ENCODE measurements around the gene NAA15. TPM values are rescaled to one million over a fixed set of nuclear protein-coding genes. Genes with fewer than 3 reads are reported as not detected.

Gene NAA15
- total and polyA plus RNA-seq, 2 of the 8 experiments (the other 6 are each of a cell fraction or from before 2014, with no cell fraction given), result 9.7 to 124 TPM

GRCh38 chr4:139386421-139386820 is 85.1 kb downstream of the NAA15 start:
- Histone ChIP-seq H3K4ac (replicated peaks; ENCODE audit: insufficient read length, low read depth, low read length) (no peak overlapping the region), H2BK15ac (ENCODE audit: low read length) (no peak overlapping the region), H4K5ac (ENCODE audit: insufficient read length, low read depth, low read length) (no peak overlapping the region), H4K8ac (ENCODE audit: extremely low read depth, insufficient read depth, low read length) (no peak overlapping the region), H3K9me3 (ENCODE audit: insufficient read depth in 2 of 2, low read depth in 1 of 2, low read length in 1 of 2) (no peaks in the 10 kb centered on the region), H3K27me3 (replicated peaks in 1 of 4; ENCODE audit: control insufficient read depth in 3 of 4, extremely low read depth in 1 of 4, insufficient read depth in 3 of 4, low read length in 3 of 4) (no peaks in the 10 kb centered on the region), H3K9ac (replicated peaks in 1 of 4; ENCODE audit: extremely low read depth in 1 of 4, low read depth in 3 of 4, low read length in 3 of 4) (no peak overlapping the region), H4K20me1 (replicated peaks in 1 of 2; ENCODE audit: control insufficient read depth in 1 of 2, insufficient read depth in 2 of 2, low read length in 2 of 2) (no peaks in the 10 kb centered on the region), H2AK5ac (ENCODE audit: low read depth, low read length) (no peak overlapping the region), H3K4me3 (ENCODE audit: extremely low read depth in 1 of 4, insufficient read depth in 2 of 4, low read depth in 3 of 4, low read length in 4 of 4) (no peak overlapping the region), H2AFZ (ENCODE audit: low read length) (no peak overlapping the region), H2BK12ac (ENCODE audit: low read depth, low read length) (no peak overlapping the region), H2BK120ac (replicated peaks; ENCODE audit: low read depth, low read length) (no peak overlapping the region), H3K4me2 (ENCODE audit: insufficient read depth in 1 of 2, low read depth in 2 of 2, low read length in 2 of 2) (no peak overlapping the region), H2BK20ac (ENCODE audit: low read length) (no peak overlapping the region), H3K56ac (replicated peaks; ENCODE audit: insufficient read length, low read depth, low read length) (no peak overlapping the region), H3K14ac (ENCODE audit: insufficient read length) (no peak overlapping the region), H3K79me1 (ENCODE audit: low read depth, low read length) (no peaks in the 10 kb centered on the region), H3K79me2 (ENCODE audit: control insufficient read depth in 1 of 2, insufficient read depth in 2 of 2, low read length in 2 of 2) (no peaks in the 10 kb centered on the region), H3K18ac (ENCODE audit: extremely low read depth, low read length) (no peak overlapping the region), H3K23ac (ENCODE audit: insufficient read length) (no peak overlapping the region), H4K91ac (replicated peaks; ENCODE audit: insufficient read length, low read length) (no peak overlapping the region), H3K27ac (ENCODE audit: low read depth, low read length) (no peak overlapping the region), H3K36me3 (ENCODE audit: control insufficient read depth in 2 of 4, insufficient read depth in 4 of 4, low read length in 3 of 4) (peaks cover 0 to 69% (median 27%) of the 10 kb centered on the region in 4 experiments; a peak in 7 of 8 replicates), H2BK5ac (ENCODE audit: low read depth, low read length) (no peak overlapping the region), H3K4me1 (replicated peaks in 1 of 4; ENCODE audit: control insufficient read depth in 3 of 4, insufficient read depth in 4 of 4, low read length in 3 of 4) (no peaks in the 10 kb centered on the region), H3K23me2 (ENCODE audit: low read depth, low read length) (no peaks in the 10 kb centered on the region)
- DNase-seq (ENCODE audit: low read depth in 1 of 2, low spot score in 2 of 2), result no peak
- no peak for FAIRE-seq
- 91% methylated on average over 4 of the region's 4 CpGs; no CpG with 5 or more reads in 1 of the 2 experiments for WGBS, 2 experiments (ENCODE audit: extremely low coverage in 1 of 2, insufficient coverage in 1 of 2, insufficient read length in 1 of 2, insufficient replicate concordance in 2 of 2, low coverage in 1 of 2, low lambda C conversion rate in 2 of 2, missing lambda C conversion rate in 1 of 2)
- ChIA-PET CTCF (ENCODE audit: partially characterized antibody) (interaction anchor here (1.1 kb wide), 1 partner anchor 11 kb away, joined by 3 read pairs; no protein-coding TSS in a partner anchor), POLR2A (ENCODE audit: partially characterized antibody) (interaction anchor here (0.7 to 1.4 kb wide), 2 partner anchors 12 to 532 kb away, joined by 3 to 4 read pairs; no protein-coding TSS in a partner anchor)
- no peak for TF ChIP-seq ASH2L (IDR thresholded peaks at IDR 0.05; ENCODE audit: low read length)
- TF ChIP-seq EZH2 (IDR thresholded peaks at IDR 0.05; ENCODE audit: low read depth, low read length, severe bottlenecking), result no peak
- TF ChIP-seq EP300 (IDR thresholded peaks at IDR 0.05; ENCODE audit: borderline replicate concordance in 1 of 2, low read depth in 2 of 2, low read length in 2 of 2), result no peak
- no peak for TF ChIP-seq SIX5 (IDR thresholded peaks at IDR 0.05; ENCODE audit: low read depth, low read length)
- no peak for TF ChIP-seq KDM5A (IDR thresholded peaks at IDR 0.05; ENCODE audit: low read length)
- no peak for TF ChIP-seq USF2 (IDR thresholded peaks at IDR 0.05; ENCODE audit: low read length)
- no peak for TF ChIP-seq POLR2AphosphoS5 (IDR thresholded peaks at IDR 0.05; ENCODE audit: low read depth, low read length)
- no peak for TF ChIP-seq MAX (IDR thresholded peaks at IDR 0.05)
- no peak for TF ChIP-seq ATF2 (IDR thresholded peaks at IDR 0.05; ENCODE audit: low read length)
- TF ChIP-seq SIN3A (conservative IDR thresholded peaks at IDR 0.05 in 1 of 2, IDR thresholded peaks at IDR 0.05 in 1 of 2; ENCODE audit: low read depth in 1 of 2, low read length in 2 of 2), result no peak

Measured in H1 (cell line).